ENCODE data around the gene PLEKHN1.
A peak's percentile ranks its signal among the peaks of the same experiment; 100 is the strongest.

PLEKHN1 gene

DNA sequence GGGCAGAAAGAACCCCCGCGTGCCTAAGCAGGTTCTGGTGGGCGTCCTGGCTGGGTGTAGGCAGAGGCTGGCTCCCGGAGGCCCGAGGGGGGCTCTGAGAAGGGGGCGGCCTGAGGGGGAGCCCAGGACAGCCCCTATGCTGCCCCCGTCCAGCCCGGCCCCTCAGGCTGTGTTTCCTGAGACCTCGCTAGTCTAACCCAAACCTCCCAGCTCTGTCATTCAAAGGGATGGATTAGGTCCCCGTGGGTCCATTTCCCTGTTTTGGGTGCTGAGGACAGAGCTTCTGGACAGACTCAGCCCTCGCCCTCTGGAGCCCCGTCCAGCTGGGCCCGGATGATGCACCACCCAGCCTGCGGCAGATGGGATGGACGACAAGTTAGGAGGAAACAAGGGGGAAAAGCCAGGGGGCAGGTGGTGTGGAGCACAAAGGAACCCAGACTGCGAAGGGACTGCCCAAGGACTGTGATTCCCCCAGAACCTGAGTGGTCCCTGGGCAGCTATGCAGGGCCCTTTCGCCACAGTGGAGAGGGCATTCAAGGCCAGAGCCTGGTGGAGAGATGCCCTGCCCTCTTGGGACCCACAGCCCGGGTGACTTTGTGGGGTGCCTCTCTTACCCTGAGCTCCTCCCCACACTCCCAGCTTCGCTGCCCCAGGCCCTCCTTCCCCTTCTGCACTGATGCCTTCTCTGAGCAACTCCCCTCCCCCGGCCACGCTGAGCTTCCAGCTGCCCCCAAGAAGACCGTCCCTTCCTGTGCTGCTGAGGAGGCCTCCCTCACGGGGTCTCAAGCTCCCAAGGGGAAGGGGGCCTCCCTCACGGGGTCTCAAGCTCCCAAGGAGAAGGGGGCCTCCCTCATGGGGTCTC is 30.8 kb downstream of the PLEKHN1 start:
- DNase-seq (ENCODE audit: low read depth) = no peak
- H3K4me3 ChIP-seq (ENCODE audit: low read length) = no peak overlapping the region
- no peaks in the 10 kb centered on the region for H3K36me3 ChIP-seq (ENCODE audit: control insufficient read depth, insufficient read depth, low read length, severe bottlenecking)
- no peak overlapping the region for H3K9ac ChIP-seq (ENCODE audit: low read length)
- H3K4me1 ChIP-seq (ENCODE audit: control insufficient read depth, insufficient read depth, low read length) = peaks cover 3% of the 10 kb centered on the region
- peaks cover 6% of the 10 kb centered on the region for H3K9me3 ChIP-seq (ENCODE audit: control insufficient read depth, low read length)
- H3K27me3 ChIP-seq (replicated peaks; ENCODE audit: control insufficient read depth, insufficient read depth, low read length) = peaks cover 19% of the 10 kb centered on the region

DNA sequence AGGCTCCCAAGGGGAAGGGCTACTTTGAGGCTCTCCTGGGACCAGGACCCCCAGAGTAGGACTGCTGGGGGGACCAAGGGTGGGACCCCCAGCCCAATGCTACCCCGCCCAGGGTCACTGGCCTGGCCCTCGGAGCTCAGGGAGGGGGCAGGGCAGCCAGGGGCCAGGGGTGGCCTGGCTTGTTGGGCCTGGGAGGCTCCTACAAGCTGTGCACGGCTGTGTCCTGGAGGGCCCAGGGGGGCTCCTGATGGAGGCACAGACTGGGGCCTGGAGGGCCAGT is 31.4 kb downstream of the PLEKHN1 start:
- Histone ChIP-seq H3K36me3 (ENCODE audit: control insufficient read depth, insufficient read depth, low read length, severe bottlenecking) (no peaks in the 10 kb centered on the region), H3K4me1 (ENCODE audit: control insufficient read depth, insufficient read depth, low read length) (peaks cover 3% of the 10 kb centered on the region), H3K9me3 (ENCODE audit: control insufficient read depth, low read length) (peaks cover under 1% of the 10 kb centered on the region), H3K27me3 (replicated peaks; ENCODE audit: control insufficient read depth, insufficient read depth, low read length) (peaks cover 19% of the 10 kb centered on the region), H3K9ac (ENCODE audit: low read length) (no peak overlapping the region), H3K4me3 (ENCODE audit: low read length) (no peak overlapping the region)
- DNase-seq (ENCODE audit: low read depth) = no peak

DNA sequence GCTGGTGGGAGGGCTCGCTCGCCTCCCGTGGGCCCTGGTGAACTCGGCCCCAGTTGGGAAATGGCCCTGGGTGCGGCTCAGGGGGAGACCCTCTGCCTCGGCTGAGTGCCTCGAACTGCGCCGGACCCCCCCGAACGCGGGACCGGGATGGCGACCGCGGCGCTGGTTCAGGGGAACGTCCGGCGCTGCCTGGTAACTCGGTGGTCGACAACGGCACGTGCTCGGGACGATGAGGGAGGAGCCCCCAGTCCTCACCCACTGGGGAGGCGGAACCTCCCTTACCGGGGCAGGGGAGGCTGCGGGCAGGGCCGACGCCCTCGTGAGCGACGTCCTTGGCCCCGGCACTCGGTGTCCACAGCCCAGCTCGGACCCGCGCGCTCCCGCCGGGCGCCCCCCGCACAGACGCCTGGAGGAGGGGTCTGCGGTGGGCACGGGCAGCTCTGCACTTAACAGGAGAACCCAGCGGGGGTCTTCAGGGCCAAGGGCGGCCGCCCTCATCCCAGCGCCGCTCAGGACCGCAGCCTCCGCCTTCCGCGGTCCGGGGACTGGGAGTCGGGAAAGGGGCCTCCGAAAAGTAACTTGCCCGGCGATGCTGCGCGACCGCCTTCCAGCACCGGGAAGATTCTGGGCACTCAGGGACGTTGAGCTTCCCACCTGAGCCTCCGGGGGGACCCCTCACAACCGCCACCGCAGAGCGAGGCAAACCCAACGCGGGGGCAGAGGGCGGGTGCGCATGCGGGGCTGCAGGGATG is 31.9 kb downstream of the PLEKHN1 start:
- peaks cover 3% of the 10 kb centered on the region for H3K4me1 ChIP-seq (ENCODE audit: control insufficient read depth, insufficient read depth, low read length)
- DNase-seq (ENCODE audit: low read depth) = no peak
- no peak overlapping the region for H3K4me3 ChIP-seq (ENCODE audit: low read length)
- peaks cover 24% of the 10 kb centered on the region for H3K27me3 ChIP-seq (replicated peaks; ENCODE audit: control insufficient read depth, insufficient read depth, low read length)
- no peaks in the 10 kb centered on the region for H3K36me3 ChIP-seq (ENCODE audit: control insufficient read depth, insufficient read depth, low read length, severe bottlenecking)
- H3K9ac ChIP-seq (ENCODE audit: low read length) = no peak overlapping the region
- H3K9me3 ChIP-seq (ENCODE audit: control insufficient read depth, low read length) = no peaks in the 10 kb centered on the region

DNA sequence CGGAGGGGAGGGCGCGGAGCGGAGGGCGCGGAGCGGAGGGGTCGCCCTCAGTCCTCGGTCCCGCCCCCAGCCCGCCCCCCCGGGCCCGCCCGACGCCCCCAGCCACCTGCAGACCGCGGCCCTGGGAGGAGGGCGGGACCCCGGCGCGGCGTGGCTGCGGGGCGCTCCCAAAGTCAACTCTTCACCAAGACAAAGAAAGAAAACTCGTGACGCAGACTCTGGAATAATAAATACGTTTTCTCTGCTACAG is 32.4 kb downstream of the PLEKHN1 start:
- no peak for DNase-seq (ENCODE audit: low read depth)
- no peaks in the 10 kb centered on the region for H3K9me3 ChIP-seq (ENCODE audit: control insufficient read depth, low read length)
- peaks cover 29% of the 10 kb centered on the region for H3K27me3 ChIP-seq (replicated peaks; ENCODE audit: control insufficient read depth, insufficient read depth, low read length)
- no peak overlapping the region for H3K9ac ChIP-seq (ENCODE audit: low read length)
- no peaks in the 10 kb centered on the region for H3K36me3 ChIP-seq (ENCODE audit: control insufficient read depth, insufficient read depth, low read length, severe bottlenecking)
- peak overlapping the region; percentile 37 for H3K4me3 ChIP-seq (ENCODE audit: low read length)
- peaks cover 3% of the 10 kb centered on the region for H3K4me1 ChIP-seq (ENCODE audit: control insufficient read depth, insufficient read depth, low read length)

GRCh38 chr1:998995-999724 is 32.9 kb downstream of the PLEKHN1 start:
- no peaks in the 10 kb centered on the region for H3K36me3 ChIP-seq (ENCODE audit: control insufficient read depth, insufficient read depth, low read length, severe bottlenecking)
- peak overlapping the region; percentile 37 for H3K4me3 ChIP-seq (ENCODE audit: low read length)
- no peaks in the 10 kb centered on the region for H3K9me3 ChIP-seq (ENCODE audit: control insufficient read depth, low read length)
- peaks cover 3% of the 10 kb centered on the region for H3K4me1 ChIP-seq (ENCODE audit: control insufficient read depth, insufficient read depth, low read length)
- H3K27me3 ChIP-seq (replicated peaks; ENCODE audit: control insufficient read depth, insufficient read depth, low read length) = peaks cover 29% of the 10 kb centered on the region
- no peak overlapping the region for H3K9ac ChIP-seq (ENCODE audit: low read length)
- DNase-seq (ENCODE audit: low read depth) = peak; percentile 78

DNA sequence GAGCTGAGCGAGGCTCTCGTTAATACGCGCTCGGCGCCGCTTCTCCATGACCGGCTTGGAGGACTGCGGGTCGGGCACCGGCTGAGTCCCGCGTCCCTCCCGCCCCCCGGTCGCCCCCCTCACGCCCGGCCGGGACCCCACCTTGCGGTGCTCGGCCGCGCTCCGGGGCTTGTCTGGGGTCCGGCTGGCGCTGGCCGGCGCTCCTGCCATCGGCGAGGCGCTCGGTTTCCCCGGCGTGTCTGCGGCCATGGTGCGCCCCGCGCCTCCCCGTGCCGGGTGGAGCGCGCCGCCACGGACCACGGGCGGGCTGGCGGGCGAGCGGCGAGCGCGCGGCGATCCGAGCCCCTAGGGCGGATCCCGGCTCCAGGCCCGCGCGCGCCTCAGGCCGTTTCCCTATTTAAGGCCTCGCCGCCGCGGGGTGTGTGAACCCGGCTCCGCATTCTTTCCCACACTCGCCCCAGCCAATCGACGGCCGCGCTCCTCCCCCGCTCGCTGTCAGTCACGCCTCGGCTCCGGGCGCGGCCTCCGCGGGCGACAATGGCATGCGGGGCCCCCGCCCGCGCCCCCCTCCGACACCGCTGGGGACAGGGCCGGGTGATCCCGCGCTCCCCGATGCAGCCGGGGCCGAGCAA is 33.6 kb downstream of the PLEKHN1 start, which contains the start of gene HES4:
Gene HES4, minus strand, starts transcription at position 373 of the 632 bp plus-strand sequence. Its CDS starts 124 bp downstream, at position 249.
- Histone ChIP-seq H3K27me3 (replicated peaks; ENCODE audit: control insufficient read depth, insufficient read depth, low read length) (peaks cover 35% of the 10 kb centered on the region), H3K36me3 (ENCODE audit: control insufficient read depth, insufficient read depth, low read length, severe bottlenecking) (no peaks in the 10 kb centered on the region)
- DNase-seq (ENCODE audit: low read depth) = peak; percentile 98

GRCh38 chr1:1000357-1001056 is 34.2 kb downstream of the PLEKHN1 start:
- peak overlapping the region; percentile 74 for H3K4me3 ChIP-seq (ENCODE audit: low read length)
- H3K36me3 ChIP-seq (ENCODE audit: control insufficient read depth, insufficient read depth, low read length, severe bottlenecking) = no peaks in the 10 kb centered on the region
- peaks cover 3% of the 10 kb centered on the region for H3K4me1 ChIP-seq (ENCODE audit: control insufficient read depth, insufficient read depth, low read length)
- DNase-seq (ENCODE audit: low read depth) = peak; percentile 92
- H3K9me3 ChIP-seq (ENCODE audit: control insufficient read depth, low read length) = no peaks in the 10 kb centered on the region
- peaks cover 36% of the 10 kb centered on the region for H3K27me3 ChIP-seq (replicated peaks; ENCODE audit: control insufficient read depth, insufficient read depth, low read length)
- H3K9ac ChIP-seq (ENCODE audit: low read length) = peak overlapping the region; percentile 51

More for the DNA sequence above, 33.6 kb downstream of the PLEKHN1 start, which contains the start of gene HES4:
- Histone ChIP-seq H3K4me3 (ENCODE audit: low read length) (peak within 1 kb of the TSS; percentile 74), H3K4me1 (ENCODE audit: control insufficient read depth, insufficient read depth, low read length) (peaks cover 3% of the 10 kb centered on the region), H3K9ac (ENCODE audit: low read length) (peak within 1 kb of the TSS; percentile 51), H3K9me3 (ENCODE audit: control insufficient read depth, low read length) (no peaks in the 10 kb centered on the region)

GRCh38 chr1:1001057-1001783 is 34.9 kb downstream of the PLEKHN1 start:
- no peaks in the 10 kb centered on the region for H3K9me3 ChIP-seq (ENCODE audit: control insufficient read depth, low read length)
- no peak overlapping the region for H3K9ac ChIP-seq (ENCODE audit: low read length)
- peaks cover 3% of the 10 kb centered on the region for H3K4me1 ChIP-seq (ENCODE audit: control insufficient read depth, insufficient read depth, low read length)
- DNase-seq (ENCODE audit: low read depth) = peak; percentile 42
- H3K36me3 ChIP-seq (ENCODE audit: control insufficient read depth, insufficient read depth, low read length, severe bottlenecking) = no peaks in the 10 kb centered on the region
- H3K27me3 ChIP-seq (replicated peaks; ENCODE audit: control insufficient read depth, insufficient read depth, low read length) = peaks cover 39% of the 10 kb centered on the region
- H3K4me3 ChIP-seq (ENCODE audit: low read length) = peak overlapping the region; percentile 74

- no peak for DNase-seq (ENCODE audit: low read depth)
- Histone ChIP-seq H3K27me3 (replicated peaks; ENCODE audit: control insufficient read depth, insufficient read depth, low read length) (peaks cover 32% of the 10 kb centered on the region), H3K4me3 (ENCODE audit: low read length) (no peak overlapping the region), H3K9me3 (ENCODE audit: control insufficient read depth, low read length) (no peaks in the 10 kb centered on the region), H3K9ac (ENCODE audit: low read length) (no peak overlapping the region), H3K4me1 (ENCODE audit: control insufficient read depth, insufficient read depth, low read length) (peaks cover 3% of the 10 kb centered on the region), H3K36me3 (ENCODE audit: control insufficient read depth, insufficient read depth, low read length, severe bottlenecking) (no peaks in the 10 kb centered on the region)
Measured at GRCh38 chr1:1003618-1004419, 37.5 kb downstream of the PLEKHN1 start.

DNA sequence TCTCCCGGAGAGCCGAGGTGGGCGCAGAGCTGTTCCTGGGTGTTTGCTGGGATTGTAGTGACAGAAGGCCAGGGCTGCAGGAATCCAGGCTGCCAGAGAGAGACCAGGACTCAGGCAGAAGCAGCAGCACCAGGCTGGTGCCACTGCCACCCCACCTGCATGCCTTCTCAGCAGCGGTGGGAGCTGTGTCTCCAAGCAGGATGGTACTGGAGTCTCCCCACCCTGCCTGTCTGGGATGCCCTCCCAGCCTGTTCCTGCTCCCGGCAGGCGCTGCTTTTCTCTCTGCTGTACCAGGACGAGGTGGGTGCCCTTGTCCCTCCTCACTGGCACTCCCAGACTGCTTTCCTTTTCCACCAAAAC is 38.1 kb downstream of the PLEKHN1 start:
- no peaks in the 10 kb centered on the region for H3K36me3 ChIP-seq (ENCODE audit: control insufficient read depth, insufficient read depth, low read length, severe bottlenecking)
- H3K4me1 ChIP-seq (ENCODE audit: control insufficient read depth, insufficient read depth, low read length) = peaks cover 3% of the 10 kb centered on the region
- DNase-seq (ENCODE audit: low read depth) = no peak
- H3K4me3 ChIP-seq (ENCODE audit: low read length) = no peak overlapping the region
- no peaks in the 10 kb centered on the region for H3K9me3 ChIP-seq (ENCODE audit: control insufficient read depth, low read length)
- peaks cover 32% of the 10 kb centered on the region for H3K27me3 ChIP-seq (replicated peaks; ENCODE audit: control insufficient read depth, insufficient read depth, low read length)
- H3K9ac ChIP-seq (ENCODE audit: low read length) = no peak overlapping the region

Measured in adipocyte (in vitro differentiated cells).